ENCODE measurements around the gene VTA1. TPM values are rescaled to one million over a fixed set of nuclear protein-coding genes. Genes with fewer than 3 reads are reported as not detected.

The VTA1 gene
- total and polyA plus RNA-seq, 2 of the 8 experiments (the other 6 are each of a cell fraction or from before 2014, with no cell fraction given): 63.6 to 67.0 TPM

DNA sequence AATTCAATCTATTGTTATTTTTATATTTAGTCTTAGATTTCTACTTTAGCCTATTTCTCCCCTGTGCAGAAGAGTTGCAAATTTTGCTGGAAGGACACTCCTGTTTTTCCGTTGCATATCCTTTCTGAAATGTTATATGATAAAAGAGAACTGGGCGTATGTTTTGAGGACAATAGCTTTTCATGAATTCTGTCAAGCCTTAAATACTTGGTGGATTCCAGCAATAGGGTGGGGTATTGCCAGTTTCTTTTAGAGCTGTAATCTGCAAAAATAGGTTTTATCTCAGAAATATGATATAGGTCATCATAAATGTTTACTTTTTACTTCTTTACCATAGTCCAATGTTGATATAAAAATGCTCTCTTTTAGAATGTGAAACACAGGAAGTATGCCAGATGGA lies 42.0 kb downstream of the VTA1 start (continued):
- TF ChIP-seq RXRA (IDR thresholded peaks at IDR 0.05; ENCODE audit: insufficient read depth, low read depth, low read length): no peak
- TF ChIP-seq ZNF274 (IDR thresholded peaks at IDR 0.05; ENCODE audit: borderline replicate concordance, extremely low read depth, low read length): no peak
- TF ChIP-seq RBBP5 (IDR thresholded peaks at IDR 0.05; ENCODE audit: borderline replicate concordance, low read depth, low read length): no peak
- TF ChIP-seq KDM1A (IDR thresholded peaks at IDR 0.05; ENCODE audit: borderline replicate concordance, low read length): no peak

All from H1 (cell line).